T follicular helper cell (primary cell): ENCODE measurements around the gene FLYWCH2.

ENCODE experiments used
- DNase-seq: peaks from one replicate; pipeline ENCODE4 v3.0.0-alpha.2; 2020; ENCODE audit warnings: low read depth

The FLYWCH2 gene

DNA sequence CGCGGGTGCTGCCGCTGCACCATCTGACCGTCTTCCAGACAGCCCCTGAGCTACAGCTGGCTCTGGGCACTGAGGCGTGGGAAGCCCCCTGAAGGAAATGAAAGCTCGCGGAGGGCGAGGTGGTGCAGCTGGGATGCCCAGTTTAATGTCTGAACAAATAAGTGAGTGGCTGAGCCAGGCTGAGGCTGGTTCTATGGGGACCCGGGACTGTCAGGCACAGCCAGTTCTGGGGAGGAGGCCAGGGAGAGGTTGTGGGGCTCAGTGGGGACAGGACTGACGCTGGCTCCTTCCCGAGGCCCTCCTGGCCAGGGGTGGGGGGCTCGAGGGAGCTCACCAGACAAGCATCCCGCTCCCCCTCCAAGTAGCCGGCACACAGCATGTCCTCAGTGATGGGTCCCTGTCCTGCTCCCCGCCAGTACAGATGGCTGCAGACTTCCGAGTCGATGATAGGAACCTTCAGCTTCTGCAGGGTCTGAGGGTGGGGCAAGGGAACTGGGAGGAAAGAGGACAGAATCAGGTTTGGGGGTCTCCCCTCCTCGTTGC is 29.4 kb upstream of the FLYWCH2 start:
- DNase-seq, result no peak

DNA sequence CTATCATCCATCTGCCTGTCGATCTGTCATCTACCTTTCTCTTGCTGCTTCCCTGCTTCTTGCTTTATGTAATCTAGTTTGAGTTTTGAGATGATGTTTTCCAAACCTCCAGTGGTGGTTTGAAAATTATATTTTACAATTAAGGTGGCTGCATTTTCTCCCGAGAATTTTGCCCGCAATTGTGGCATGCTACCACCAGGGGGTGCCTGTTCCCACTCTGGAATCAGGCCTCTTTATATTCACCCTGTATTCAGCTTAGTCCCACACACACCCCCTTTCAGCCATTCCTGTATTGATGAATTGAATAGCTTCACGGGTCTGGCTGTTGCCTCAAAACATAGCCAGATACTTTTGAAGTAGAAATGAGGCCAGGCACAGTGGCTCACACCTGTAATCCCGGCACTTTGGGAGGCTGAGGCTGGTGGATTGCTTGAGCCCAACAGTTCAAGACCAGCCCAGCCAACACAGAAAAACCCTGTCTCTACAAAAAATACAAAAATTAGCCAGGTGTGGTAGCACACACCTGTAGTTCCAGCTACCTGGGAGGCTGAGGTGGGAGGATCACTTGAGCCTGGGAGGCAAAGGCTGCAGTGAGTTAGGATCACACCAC is 28.2 kb upstream of the FLYWCH2 start:
- DNase-seq, result no peak

DNA sequence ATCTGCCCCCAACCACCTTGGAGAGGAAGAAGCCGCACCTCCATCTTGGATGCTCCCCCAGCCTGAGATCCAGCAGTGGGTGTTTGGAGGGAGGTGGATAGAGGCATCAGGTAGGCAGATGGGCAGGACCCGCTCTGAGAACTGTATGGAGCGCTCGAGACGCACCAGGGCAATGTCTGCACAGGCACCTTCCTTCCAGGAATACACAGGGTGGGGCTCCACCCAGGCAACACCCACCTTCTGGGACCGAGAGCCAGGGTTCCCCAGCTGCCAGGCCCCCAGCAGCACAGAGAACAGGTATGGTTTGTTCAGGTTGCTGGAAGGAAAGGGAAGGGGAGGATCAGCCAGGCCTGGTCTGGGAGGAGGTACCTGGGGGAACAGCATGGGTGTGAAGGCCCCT is 27.5 kb upstream of the FLYWCH2 start:
- DNase-seq, result no peak

DNA sequence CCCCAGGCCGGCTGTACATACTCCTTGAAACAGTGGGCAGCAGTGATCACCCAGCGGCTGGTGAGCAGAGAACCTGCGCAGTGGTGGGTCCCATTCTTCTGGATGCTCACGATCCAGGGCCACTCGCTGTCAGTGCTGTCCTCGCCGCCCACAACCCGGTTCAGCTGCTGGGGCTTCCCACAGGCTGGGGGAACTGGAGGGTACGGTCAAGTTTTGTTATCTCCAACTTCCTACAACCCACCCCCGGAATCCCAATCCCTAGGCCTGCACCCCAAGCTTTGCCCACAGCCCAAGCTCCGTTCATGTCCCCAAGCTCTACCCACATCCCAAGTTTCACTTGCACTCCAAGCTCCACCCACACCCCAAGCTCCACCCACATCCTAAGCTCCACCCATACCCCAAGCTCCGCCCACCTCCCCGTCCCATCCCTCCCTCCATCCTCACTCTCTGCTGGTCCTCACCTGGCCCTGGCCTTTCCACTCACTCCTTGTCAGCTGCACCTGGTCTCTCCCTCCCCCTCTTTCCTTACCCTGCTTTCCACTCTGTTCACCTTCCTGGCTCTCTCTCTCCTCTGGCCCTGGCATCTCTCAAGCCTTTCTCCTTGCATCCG is 26.8 kb upstream of the FLYWCH2 start:
- no peak for DNase-seq

GRCh38 chr16:2856686-2857450 is 26.1 kb upstream of the FLYWCH2 start:
- DNase-seq, result no peak

- no peak for DNase-seq
These were observed 25.4 kb upstream of the FLYWCH2 start, which contains the start of gene PRSS22 for GRCh38 chr16:2857451-2858244. TSS of gene PRSS22 (minus strand) at chr16:2858170. CDS start at chr16:2858104, 66 bp downstream.

GRCh38 chr16:2858245-2859025 is 24.6 kb upstream of the FLYWCH2 start:
- no peak for DNase-seq

DNA sequence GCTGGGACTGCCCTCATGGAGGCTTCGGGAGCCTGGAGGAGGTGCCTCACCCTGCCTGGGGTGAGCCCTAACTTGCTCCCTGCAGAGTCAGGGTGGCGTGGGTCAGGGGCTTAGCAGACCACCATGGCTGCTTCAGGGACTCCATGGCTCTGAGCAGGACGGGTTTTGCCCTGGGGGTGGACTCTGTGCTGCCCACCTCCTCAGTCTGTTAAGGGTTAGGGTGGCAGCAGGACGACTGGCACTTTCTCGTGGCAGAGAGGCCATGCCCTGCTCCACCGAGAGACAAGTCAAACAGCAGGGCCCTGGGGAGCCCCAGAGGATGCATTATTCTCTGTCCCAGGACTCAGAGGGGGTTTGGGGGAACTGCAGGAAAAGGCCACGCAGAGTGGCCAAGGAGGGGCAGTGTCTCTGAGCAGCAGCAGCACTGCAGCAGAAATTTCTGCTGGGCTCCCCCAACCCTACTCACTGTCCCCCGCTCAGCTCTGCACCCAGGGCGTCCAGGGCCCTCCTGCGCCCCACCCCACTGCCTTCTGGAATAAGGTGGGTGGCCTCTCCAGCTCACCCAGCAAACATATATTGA is 23.2 kb upstream of the FLYWCH2 start:
- DNase-seq, result no peak

DNA sequence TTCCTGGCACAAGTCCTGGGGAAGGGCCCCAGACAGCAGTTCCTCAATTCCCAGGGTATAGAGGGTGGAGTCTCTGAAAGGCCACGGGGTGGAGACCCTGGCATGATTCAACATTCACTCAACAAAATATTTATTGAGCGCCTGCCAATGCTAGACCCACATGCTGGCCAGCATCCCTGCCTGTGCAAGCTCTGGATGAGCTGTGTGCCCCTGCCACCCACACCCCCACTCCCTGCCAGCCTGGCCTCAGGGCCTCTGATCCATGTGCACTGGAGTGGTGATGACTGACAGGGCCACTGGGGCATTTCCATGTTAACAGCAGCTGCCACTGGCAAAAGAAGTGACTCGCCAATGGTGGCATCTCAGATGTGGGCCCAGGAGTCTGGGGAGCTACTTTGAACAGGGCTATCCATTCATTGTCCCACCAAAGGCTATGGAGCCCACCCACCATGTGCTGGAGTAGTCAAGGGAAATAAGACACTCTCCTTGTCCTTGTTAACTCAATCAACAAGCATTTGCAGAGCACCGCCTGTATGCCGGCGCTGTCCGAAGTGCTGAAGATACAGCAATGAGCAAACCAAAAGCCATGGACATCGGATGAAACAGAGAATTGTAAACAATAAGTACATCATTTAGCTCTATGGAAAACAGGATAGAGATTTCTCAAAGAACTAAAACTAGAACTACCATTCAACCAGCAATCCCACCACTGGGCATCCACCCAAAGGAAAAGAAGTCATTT is 22.0 kb upstream of the FLYWCH2 start:
- DNase-seq, result no peak

- no peak for DNase-seq
These were observed 17.4 kb upstream of the FLYWCH2 start for GRCh38 chr16:2865651-2866050.

- no peak for DNase-seq
These were observed 16.6 kb upstream of the FLYWCH2 start for GRCh38 chr16:2866431-2866830.

GRCh38 chr16:2867661-2867986 is 15.4 kb upstream of the FLYWCH2 start:
- no peak for DNase-seq

- DNase-seq, result peak; percentile 90
These were observed 14.8 kb upstream of the FLYWCH2 start for GRCh38 chr16:2867987-2868789.

GRCh38 chr16:2871926-2872325 is 11.1 kb upstream of the FLYWCH2 start:
- no peak for DNase-seq

- DNase-seq, result no peak
These were observed 8.7 kb upstream of the FLYWCH2 start for GRCh38 chr16:2874032-2874911.

DNA sequence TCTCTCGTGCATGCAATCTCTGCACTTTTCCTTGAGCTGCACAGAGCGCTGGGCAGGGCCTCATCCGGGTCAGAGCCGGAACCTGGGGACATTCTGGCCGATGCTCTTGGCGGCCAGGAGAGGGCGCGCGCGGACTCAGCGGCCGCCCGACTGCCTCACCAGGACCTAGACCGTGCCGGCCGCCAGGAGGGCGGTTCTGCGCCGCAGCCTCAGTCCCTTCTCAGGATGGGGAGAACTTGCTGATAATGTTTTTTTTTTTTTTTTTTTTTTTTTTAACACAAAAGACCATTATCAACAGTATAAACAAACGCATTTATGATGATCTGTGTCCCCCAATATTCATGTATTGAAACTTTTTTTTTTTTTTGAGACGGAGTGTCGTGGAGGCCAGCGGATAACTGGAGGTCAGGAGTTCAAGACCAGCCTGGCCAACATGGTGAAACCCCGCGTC is 8.1 kb upstream of the FLYWCH2 start:
- DNase-seq, result peak; percentile 41

GRCh38 chr16:2879854-2880508 is 3.0 kb upstream of the FLYWCH2 start:
- DNase-seq, result no peak
